Activated naive CD8-positive, alpha-beta T cell treated with anti-CD3 and anti-CD28 coated beads for 36 hours (primary cell): ENCODE measurements around the gene NRL. TPM values are rescaled to one million over a fixed set of nuclear protein-coding genes. Genes with fewer than 3 reads are reported as not detected.
A peak's percentile ranks its signal among the peaks of the same experiment; 100 is the strongest.

Source experiments
- DNase-seq: peaks from one replicate; pipeline ENCODE4 v3.0.0; 2021
- H3K27ac Mint-ChIP-seq: one replicate; pipeline ENCODE4 v1.8.0; 2022; ENCODE audit warnings: mild to moderate bottlenecking, moderate library complexity, mixed read lengths
- H3K27me3 Mint-ChIP-seq: one replicate; pipeline ENCODE4 v1.8.0; 2022; ENCODE audit warnings: mild to moderate bottlenecking, mixed read lengths
- H3K36me3 Mint-ChIP-seq: one replicate; pipeline ENCODE4 v1.8.0; 2021; ENCODE audit warnings: mild to moderate bottlenecking, mixed read lengths
- H3K4me1 Mint-ChIP-seq: one replicate; pipeline ENCODE4 v1.8.0; 2021; ENCODE audit warnings: mixed read lengths
- H3K4me3 Mint-ChIP-seq: one replicate; pipeline ENCODE4 v1.8.0; 2022; ENCODE audit warnings: mild to moderate bottlenecking, moderate library complexity, mixed read lengths
- H3K9me3 Mint-ChIP-seq: one replicate; pipeline ENCODE4 v1.8.0; 2022; ENCODE audit warnings: mixed read lengths
- total RNA-seq, 2 experiments: library from RNA; stranded (reverse); gene quantifications; one replicate each; pipeline ENCODE4 v1.2.3, GENCODE V29; 2021

The NRL gene
- total RNA-seq, 2 experiments from 2014 or later, result 1.8 to 2.6 TPM

DNA sequence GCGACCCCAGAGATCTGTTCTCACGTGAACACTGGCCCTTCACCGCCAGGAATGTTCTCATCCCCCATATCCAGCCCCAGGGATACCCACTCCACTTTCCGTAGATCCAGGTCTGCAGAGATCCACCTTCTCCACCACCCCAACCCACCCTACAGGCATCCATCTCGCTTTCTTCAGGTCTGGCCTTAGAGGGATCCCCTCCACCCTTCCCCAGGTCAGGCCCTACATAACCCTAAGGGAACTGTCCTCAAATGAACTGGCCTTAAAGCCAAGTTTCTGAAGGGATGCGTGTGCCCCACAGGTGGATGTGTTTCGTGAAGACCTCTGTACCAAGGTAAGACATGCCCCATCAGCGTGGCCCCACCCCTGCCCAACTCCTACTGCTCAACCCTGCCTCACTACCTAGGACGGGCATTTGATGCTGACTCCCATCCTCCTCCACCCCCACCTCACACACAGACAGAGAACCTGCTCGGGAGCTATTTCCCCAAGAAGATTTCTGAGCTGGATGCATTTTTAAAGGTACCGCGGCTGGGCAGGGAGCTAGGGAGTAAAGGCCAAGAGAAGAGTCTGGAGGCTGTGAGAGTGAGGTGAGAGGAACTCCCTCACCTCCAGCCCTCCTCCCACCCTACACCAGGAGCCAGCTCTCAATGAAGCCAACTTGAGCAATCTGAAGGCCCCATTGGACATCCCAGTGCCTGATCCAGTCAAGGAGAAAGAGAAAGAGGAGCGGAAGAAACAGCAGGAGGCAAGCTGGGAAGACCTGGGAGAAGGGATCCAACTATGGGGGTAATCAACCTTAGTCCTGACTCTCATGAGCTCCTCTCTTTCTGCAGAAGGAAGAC lies 22.2 kb upstream of the NRL start:
- Mint-ChIP-seq H3K27me3 (no peaks in the 10 kb centered on the region), H3K4me1 (peaks cover 54% of the 10 kb centered on the region), H3K9me3 (no peaks in the 10 kb centered on the region), H3K4me3 (peak overlapping the region; percentile 94), H3K27ac (peak overlapping the region; percentile 92), H3K36me3 (peaks cover 39% of the 10 kb centered on the region)
- DNase-seq, result no peak

DNA sequence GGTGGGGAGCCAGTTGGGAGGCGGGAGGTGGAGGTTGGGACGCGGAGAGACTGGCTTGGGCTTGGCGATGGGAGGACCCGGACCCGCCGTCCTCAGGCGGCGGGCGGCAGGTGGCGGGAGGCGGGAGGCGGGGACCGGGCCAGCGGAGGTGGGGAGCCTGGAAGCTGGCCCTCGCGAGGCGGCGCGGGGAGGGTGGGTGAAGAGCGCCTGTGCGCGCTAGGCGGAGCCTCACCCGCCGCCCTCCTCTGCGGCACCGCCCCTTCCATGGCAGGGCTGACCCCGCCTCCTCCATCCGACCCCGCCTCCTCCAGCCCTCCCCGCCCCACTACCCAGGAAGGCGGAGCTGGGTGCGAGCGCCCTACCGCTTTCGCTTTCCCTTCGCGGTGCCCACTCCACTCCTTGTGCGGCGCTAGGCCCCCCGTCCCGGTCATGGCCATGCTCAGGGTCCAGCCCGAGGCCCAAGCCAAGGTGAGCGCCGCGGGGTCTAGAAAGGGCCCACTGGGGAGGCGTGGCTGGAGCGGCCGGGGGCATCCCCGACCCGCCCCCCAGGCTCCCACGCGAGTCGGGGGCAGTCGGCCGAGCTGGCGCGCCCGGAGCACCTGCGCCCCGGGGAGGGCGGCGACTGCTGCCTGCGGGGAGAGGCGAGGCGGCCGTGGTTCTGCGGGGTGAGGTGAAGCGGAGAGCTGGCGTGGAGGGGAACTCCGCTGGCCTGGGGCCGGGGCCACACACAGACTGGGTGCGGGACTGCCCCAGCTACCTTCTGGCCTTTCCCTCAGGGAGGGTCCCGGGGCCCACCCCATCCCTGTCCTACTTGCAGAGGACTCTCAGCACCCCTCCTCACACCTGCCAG lies 21.3 kb upstream of the NRL start, which contains the start of gene PSME1:
TSS of gene PSME1 (plus strand) at position 361 of the 850 bp plus-strand sequence. CDS start at position 430, 69 bp downstream.
- H3K27ac Mint-ChIP-seq, result peak within 1 kb of the TSS; percentile 92
- H3K4me1 Mint-ChIP-seq, result peaks cover 53% of the 10 kb centered on the region

DNA sequence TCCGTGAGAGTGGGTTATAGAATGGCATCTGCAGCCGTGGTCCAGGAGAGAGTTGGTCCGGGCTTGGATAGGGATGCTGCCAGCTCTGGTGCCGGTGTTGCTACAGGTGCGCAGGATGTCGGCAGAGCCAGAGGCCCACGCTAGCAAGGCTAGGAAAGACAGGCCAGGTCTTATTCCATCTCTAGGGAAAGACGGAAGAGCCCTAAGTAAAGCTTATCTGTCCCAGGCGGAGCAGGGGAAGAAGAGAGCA lies 20.8 kb upstream of the NRL start:
- H3K4me1 Mint-ChIP-seq, result peaks cover 53% of the 10 kb centered on the region
- H3K27me3 Mint-ChIP-seq, result no peaks in the 10 kb centered on the region
- peak overlapping the region; percentile 94 for H3K4me3 Mint-ChIP-seq
- DNase-seq, result no peak
- peaks cover 32% of the 10 kb centered on the region for H3K36me3 Mint-ChIP-seq
- H3K9me3 Mint-ChIP-seq, result no peaks in the 10 kb centered on the region
- H3K27ac Mint-ChIP-seq, result peak overlapping the region; percentile 79

More for the DNA sequence above, 21.3 kb upstream of the NRL start, which contains the start of gene PSME1:
- peak; percentile 95 for DNase-seq
- peak within 1 kb of the TSS; percentile 94 for H3K4me3 Mint-ChIP-seq
- no peaks in the 10 kb centered on the region for H3K9me3 Mint-ChIP-seq
- H3K36me3 Mint-ChIP-seq, result peaks cover 36% of the 10 kb centered on the region
- H3K27me3 Mint-ChIP-seq, result no peaks in the 10 kb centered on the region

DNA sequence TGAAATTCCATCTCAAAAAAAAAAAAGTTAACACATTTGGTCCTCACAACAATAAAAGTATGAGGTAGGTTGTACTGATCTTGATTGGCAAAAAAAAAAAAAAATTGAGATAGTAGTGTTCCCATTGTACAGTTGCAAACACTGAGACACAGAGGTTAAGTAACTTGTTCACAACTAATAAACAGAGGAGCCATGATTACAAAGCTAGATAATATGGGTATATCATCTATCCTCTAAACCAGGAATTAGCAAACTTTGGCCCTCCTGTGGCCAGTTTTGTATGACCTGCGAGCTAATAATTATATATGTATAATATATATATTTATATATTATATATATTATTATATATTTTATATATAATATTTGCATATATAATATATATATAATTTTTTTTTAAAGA lies 19.0 kb upstream of the NRL start:
- H3K4me3 Mint-ChIP-seq, result no peak overlapping the region
- no peak overlapping the region for H3K27ac Mint-ChIP-seq
- H3K4me1 Mint-ChIP-seq, result peaks cover 41% of the 10 kb centered on the region
- no peaks in the 10 kb centered on the region for H3K27me3 Mint-ChIP-seq
- peaks cover 20% of the 10 kb centered on the region for H3K36me3 Mint-ChIP-seq
- no peak for DNase-seq
- no peaks in the 10 kb centered on the region for H3K9me3 Mint-ChIP-seq

DNA sequence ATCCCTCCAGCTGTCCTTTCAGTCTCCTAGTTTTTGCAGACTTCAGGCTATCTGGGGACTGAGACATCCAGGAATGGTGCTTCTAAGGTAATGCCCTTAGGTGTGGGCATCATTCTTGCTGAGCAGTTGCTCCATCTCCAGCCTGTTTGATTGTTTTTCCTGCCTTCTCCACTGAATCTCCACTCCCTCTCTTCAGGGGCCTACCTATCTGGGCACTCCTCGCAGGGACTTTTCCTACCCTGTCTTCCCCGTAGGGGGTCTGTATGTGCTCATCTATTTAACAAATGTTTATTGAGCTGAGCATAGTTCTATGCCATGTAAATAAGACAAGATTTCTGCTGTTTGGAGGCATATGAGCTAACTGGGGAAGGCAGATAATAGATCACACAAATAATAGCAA lies 18.2 kb upstream of the NRL start:
- Mint-ChIP-seq H3K4me1 (peaks cover 36% of the 10 kb centered on the region), H3K27ac (peak overlapping the region; percentile 89), H3K9me3 (no peaks in the 10 kb centered on the region), H3K36me3 (peaks cover 12% of the 10 kb centered on the region), H3K27me3 (no peaks in the 10 kb centered on the region), H3K4me3 (peak overlapping the region; percentile 22)
- DNase-seq, result no peak

DNA sequence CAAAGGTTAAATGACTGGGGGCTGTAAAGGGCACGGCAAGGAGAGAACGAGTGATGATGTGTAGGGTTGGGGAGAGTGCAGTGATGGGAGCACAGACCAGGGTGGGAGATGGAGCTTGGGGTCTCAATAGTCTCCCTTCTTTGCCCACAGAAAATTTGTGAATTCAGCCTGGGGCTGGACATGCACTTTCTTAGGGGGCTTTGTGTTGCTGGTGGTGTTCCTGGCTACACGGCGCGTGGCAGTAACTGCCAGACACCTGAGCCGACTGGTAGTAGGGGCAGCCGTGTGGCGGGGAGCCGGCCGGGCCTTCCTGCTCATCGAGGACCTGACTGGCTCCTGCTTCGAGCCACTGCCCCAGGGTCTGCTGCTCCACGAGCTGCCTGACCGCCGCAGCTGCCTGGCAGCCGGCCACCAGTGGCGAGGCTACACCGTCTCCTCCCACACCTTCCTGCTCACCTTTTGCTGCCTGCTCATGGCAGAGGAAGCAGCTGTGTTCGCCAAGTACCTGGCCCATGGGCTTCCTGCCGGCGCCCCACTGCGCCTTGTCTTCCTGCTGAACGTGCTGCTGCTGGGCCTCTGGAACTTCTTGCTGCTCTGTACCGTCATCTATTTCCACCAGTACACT lies 17.4 kb upstream of the NRL start:
- Mint-ChIP-seq H3K4me1 (peaks cover 31% of the 10 kb centered on the region), H3K36me3 (peaks cover 10% of the 10 kb centered on the region), H3K27me3 (no peaks in the 10 kb centered on the region), H3K9me3 (no peaks in the 10 kb centered on the region), H3K27ac (peak overlapping the region; percentile 89), H3K4me3 (peak overlapping the region; percentile 22)
- DNase-seq, result peak; percentile 43

DNA sequence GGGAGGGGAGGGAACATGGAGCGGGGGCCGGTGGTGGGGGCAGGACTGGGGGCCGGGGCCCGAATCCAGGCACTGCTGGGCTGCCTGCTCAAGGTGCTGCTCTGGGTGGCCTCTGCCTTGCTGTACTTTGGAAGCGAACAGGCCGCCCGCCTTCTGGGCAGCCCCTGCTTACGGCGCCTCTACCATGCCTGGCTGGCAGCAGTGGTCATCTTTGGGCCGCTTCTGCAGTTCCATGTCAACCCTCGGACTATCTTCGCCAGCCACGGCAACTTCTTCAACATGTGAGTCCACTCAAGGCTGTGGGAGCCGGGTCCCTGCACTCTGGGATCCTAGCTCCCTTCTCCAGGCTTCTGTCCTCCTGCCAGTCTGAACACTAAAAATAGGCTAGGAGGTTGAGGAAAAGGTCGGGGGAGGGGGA lies 16.8 kb upstream of the NRL start:
- no peaks in the 10 kb centered on the region for H3K9me3 Mint-ChIP-seq
- H3K36me3 Mint-ChIP-seq, result peaks cover 4% of the 10 kb centered on the region
- no peaks in the 10 kb centered on the region for H3K27me3 Mint-ChIP-seq
- peaks cover 26% of the 10 kb centered on the region for H3K4me1 Mint-ChIP-seq
- H3K4me3 Mint-ChIP-seq, result no peak overlapping the region
- H3K27ac Mint-ChIP-seq, result peak overlapping the region; percentile 89
- DNase-seq, result no peak

DNA sequence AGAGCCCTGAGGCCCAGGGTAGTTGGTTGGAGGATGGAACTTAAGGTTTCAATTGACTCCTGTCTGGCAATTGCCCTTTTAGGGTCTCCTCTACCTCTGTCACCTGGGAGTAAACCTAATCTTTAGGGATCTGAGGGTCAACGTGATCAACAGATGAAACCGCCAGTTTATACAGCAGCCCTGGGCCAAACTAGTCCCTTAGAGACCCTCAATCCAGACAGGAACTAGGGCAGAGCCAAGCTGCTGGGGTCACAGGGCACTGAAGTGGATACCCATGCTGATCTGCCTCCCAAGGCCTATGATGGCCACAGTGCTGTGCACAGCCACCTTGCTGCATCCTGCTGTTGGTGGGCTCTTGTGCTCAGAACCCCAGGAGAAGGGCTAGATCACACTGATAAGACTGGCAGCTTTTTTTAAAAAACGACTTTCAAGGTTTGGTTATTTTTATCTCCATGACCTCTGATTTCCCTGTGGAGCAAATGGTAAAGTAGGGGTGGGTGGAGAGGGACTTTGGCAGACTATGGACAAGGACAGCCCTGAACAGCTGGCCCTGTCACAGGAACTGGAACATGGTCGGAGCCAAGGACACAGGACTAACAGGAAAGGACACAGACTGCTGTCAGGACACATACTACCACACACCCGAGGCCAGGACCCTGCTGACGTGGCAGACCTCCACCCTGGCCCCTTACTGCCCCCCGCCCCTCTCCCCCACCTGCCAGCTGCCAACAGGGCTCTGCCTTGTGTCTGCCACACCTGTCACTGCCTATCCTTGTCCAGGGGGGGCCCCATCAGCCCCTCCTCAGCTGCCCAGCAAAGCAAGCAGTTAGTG lies 16.2 kb upstream of the NRL start:
- Mint-ChIP-seq H3K27ac (peak overlapping the region; percentile 60), H3K27me3 (no peaks in the 10 kb centered on the region), H3K4me1 (peaks cover 26% of the 10 kb centered on the region), H3K4me3 (no peak overlapping the region), H3K36me3 (peaks cover 2% of the 10 kb centered on the region), H3K9me3 (no peaks in the 10 kb centered on the region)
- DNase-seq, result no peak

DNA sequence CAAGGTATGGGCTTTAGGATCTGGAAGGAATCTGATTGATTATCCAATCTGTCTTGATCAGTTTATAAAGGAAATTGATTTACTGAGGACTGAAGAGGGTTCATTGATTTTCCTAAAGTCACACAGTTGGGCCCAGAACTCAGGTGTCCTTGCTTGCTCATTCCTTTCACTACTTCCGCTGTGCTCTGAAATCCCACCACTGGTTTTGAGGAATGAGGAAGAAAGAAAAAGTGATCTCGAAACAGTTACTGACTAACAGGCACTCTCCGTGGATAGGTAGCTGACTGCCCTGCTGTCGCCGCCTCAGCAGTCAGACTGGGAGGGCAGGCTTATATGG lies 15.6 kb upstream of the NRL start, which contains the start of gene FITM1:
TSS of gene FITM1 (plus strand) at position 280 of the 337 bp plus-strand sequence. CDS start 905 bp downstream, outside the sequence.
- Mint-ChIP-seq H3K27me3 (no peaks in the 10 kb centered on the region), H3K36me3 (peaks cover 2% of the 10 kb centered on the region), H3K9me3 (no peaks in the 10 kb centered on the region), H3K4me1 (peaks cover 24% of the 10 kb centered on the region), H3K4me3 (no peak within 1 kb of the TSS), H3K27ac (peak within 1 kb of the TSS; percentile 60)
- DNase-seq, result no peak

DNA sequence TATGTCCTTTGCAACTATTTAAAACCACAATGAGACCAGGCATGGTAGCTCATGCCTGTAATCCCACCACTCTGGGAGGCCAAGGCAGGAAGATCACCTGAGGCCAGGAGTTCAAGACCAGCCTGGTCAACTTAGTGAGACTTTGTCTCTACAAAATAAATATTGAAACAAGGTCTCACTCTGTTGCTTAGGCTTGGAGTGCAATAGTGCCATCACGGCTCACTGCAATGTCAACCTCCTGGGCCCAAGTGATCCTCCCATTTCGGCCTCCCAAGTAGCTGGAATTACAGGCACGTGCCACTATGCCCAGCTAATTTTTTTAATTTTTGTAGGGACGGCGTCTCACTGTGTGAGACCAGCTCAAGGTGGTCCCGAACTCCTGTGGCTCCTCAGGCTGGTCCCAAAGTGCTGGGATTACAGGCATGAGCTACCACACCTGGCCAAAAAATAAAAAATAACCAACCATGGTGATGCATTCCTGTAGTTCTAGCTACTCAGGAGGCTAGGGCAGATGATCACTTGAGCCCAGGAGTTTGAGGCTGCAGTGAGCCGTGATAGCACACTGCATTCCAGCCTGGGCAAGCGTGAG lies 14.8 kb upstream of the NRL start:
- H3K27me3 Mint-ChIP-seq, result no peaks in the 10 kb centered on the region
- H3K27ac Mint-ChIP-seq, result no peak overlapping the region
- peaks cover 19% of the 10 kb centered on the region for H3K4me1 Mint-ChIP-seq
- no peak overlapping the region for H3K4me3 Mint-ChIP-seq
- H3K9me3 Mint-ChIP-seq, result no peaks in the 10 kb centered on the region
- H3K36me3 Mint-ChIP-seq, result peaks cover 2% of the 10 kb centered on the region
- DNase-seq, result no peak

DNA sequence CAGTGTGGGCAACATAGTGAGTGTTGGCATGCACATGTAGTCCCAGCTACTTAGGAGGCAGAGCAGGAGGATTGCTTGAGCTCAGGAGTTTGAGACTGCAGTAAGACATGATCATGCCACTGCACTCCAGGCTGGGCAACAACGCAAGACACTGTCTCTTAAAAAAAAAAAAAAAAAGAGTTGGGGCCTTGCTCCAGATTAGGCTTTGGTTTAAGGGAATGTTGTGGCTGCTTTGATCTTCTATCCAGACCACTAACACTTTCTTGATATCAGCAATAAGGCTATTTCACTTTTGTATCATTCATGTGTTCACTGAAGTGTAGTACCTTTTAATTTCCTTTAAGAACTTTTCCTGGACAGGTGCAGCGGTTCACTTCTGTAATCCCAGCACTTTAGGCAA lies 12.9 kb upstream of the NRL start:
- DNase-seq, result no peak
- Mint-ChIP-seq H3K4me1 (peaks cover 14% of the 10 kb centered on the region), H3K36me3 (peaks cover 2% of the 10 kb centered on the region), H3K9me3 (no peaks in the 10 kb centered on the region), H3K4me3 (no peak overlapping the region), H3K27me3 (no peaks in the 10 kb centered on the region), H3K27ac (no peak overlapping the region)

DNA sequence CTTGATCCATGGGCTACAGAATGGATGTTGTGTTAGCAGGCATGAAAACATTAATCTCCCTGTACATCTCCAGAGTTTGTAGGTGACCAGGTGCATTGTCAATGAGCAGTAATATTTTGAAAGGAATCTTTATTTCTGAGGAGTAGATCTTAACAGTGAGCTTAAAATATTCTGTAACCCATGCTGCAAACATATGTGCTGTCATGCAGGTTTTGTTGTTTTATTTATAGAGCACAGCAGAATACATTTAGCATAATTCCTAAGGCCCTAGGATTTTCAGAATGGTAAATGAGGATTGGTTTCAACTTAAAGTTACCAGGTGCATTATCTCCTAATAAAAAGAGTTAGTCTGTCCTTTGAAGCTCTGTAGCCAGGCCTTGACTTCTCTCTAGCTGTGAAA lies 12.2 kb upstream of the NRL start:
- H3K27me3 Mint-ChIP-seq, result no peaks in the 10 kb centered on the region
- peaks cover 6% of the 10 kb centered on the region for H3K4me1 Mint-ChIP-seq

DNA sequence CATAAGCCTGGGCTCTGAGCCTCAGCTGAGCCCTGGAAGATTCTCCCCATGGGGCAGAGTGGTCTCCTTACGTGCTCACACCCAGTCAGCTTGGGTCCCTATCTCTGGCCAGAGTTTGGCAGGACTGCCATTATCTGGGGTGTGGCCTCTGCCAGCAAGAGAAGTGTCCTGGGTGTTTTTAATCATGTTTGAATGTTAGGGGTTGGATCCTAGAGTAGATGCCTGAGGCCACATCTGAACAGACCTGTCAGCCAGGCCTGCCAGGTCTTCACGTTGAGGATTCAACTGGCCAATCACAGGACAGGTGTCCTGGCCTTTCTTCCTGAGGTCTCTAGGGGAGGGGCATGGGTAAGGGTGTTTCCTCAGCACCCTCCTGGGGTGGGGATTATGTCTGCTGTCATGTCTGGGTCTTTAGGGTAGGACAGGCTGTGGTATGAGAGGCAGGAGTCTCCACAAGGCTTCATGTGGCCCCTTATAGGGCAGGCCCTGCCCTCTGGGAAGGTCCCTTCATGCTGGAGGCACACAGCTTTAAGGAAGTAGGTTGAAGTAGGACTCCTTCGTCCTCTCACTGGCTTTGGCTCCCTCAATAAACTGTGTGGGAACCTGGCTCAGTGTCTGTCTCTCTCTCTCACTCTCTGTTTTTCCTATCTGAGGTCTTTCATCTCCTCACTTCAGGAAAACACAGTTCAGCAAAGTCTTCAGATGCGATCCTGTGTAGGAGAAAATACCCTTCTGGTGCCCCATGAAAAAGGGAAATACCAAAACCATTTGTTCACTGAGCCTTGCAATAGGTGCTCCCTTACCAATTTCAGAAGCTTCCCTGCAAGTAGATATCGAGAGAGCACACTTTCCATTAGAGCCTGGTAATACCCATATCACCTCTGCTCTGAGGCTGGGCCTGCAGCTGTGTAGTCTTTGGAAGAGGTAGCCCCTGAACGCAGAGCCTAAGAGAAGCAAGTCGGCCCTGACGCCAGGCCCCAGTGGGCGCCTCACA lies 9.0 kb upstream of the NRL start:
- no peak overlapping the region for H3K4me3 Mint-ChIP-seq
- H3K36me3 Mint-ChIP-seq, result peaks cover 2% of the 10 kb centered on the region
- peaks cover 7% of the 10 kb centered on the region for H3K4me1 Mint-ChIP-seq
- H3K27me3 Mint-ChIP-seq, result no peaks in the 10 kb centered on the region
- no peak for DNase-seq
- H3K27ac Mint-ChIP-seq, result peak overlapping the region; percentile 19
- H3K9me3 Mint-ChIP-seq, result no peaks in the 10 kb centered on the region

More for the DNA sequence above, 12.2 kb upstream of the NRL start:
- Mint-ChIP-seq H3K36me3 (peaks cover 2% of the 10 kb centered on the region), H3K4me3 (no peak overlapping the region), H3K9me3 (no peaks in the 10 kb centered on the region), H3K27ac (no peak overlapping the region)
- no peak for DNase-seq
